Posterior cingulate gyrus (tissue), 11 donors: Measurements from ENCODE around the gene PCDH9.

ENCODE experiments used
- DNase-seq, 10 donors: peaks; one replicate each; pipeline versions ENCODE4 v3.0.0 to v3.0.0-alpha.2; 2020 to 2021; ENCODE audit warnings: mixed read lengths in 3 of 10
- intact Hi-C: fragments of 100-400 bp; cut with DNase I; formaldehyde crosslinking; loops from one replicate; pipeline ENCODE4 v1.15.1; 2023

Gene PCDH9

GRCh38 chr13:66751691-66752090 is 478.4 kb downstream of the PCDH9 start:
- intact Hi-C loops, result no loop called here
- DNase-seq, result no peak

- no peak for DNase-seq
- intact Hi-C loops, result no loop called here
Observed at GRCh38 chr13:66748712-66749111, 481.4 kb downstream of the PCDH9 start.

GRCh38 chr13:66745307-66745706 is 484.8 kb downstream of the PCDH9 start:
- no peak for DNase-seq
- intact Hi-C loops, result no loop called here

- DNase-seq, result peak in 1 of 10 donors; percentile 22
- intact Hi-C loops, result loop anchor here (10.0 kb wide), 1 partner anchor 161 kb away; no protein-coding TSS in a partner anchor
Observed at GRCh38 chr13:66723576-66723975, 506.6 kb downstream of the PCDH9 start.

- intact Hi-C loops, result no loop called here
- no peak for DNase-seq
Observed at GRCh38 chr13:66716538-66716937, 513.6 kb downstream of the PCDH9 start.

GRCh38 chr13:66714795-66715194 is 515.3 kb downstream of the PCDH9 start:
- intact Hi-C loops, result no loop called here
- DNase-seq, result no peak

- DNase-seq, result no peak
- intact Hi-C loops, result no loop called here
Observed at GRCh38 chr13:66704110-66704509, 526.0 kb downstream of the PCDH9 start.

GRCh38 chr13:66703597-66703996 is 526.5 kb downstream of the PCDH9 start:
- DNase-seq, result no peak
- intact Hi-C loops, result no loop called here

- DNase-seq, result no peak
- intact Hi-C loops, result no loop called here
Observed at GRCh38 chr13:66700117-66700601, 530.0 kb downstream of the PCDH9 start.

GRCh38 chr13:66693656-66694055 is 536.5 kb downstream of the PCDH9 start:
- no peak for DNase-seq
- intact Hi-C loops, result loop anchor here (5.0 kb wide), 1 partner anchor 529 kb away; no protein-coding TSS in a partner anchor

- DNase-seq, result no peak
- intact Hi-C loops, result loop anchor here (5.0 kb wide), 1 partner anchor 531 kb away; no protein-coding TSS in a partner anchor
Observed at GRCh38 chr13:66691149-66691548, 539.0 kb downstream of the PCDH9 start.

- DNase-seq, result peak in 3 of 10 donors; percentile 16 to 29 (median 28)
- intact Hi-C loops, result loop anchor here (5.0 kb wide), 1 partner anchor 533 kb away; no protein-coding TSS in a partner anchor
Observed at GRCh38 chr13:66689628-66690027, 540.5 kb downstream of the PCDH9 start.

- DNase-seq, result no peak
- intact Hi-C loops, result no loop called here
Observed at GRCh38 chr13:66689037-66689619, 541.0 kb downstream of the PCDH9 start.

GRCh38 chr13:66681403-66681802 is 548.7 kb downstream of the PCDH9 start:
- DNase-seq, result no peak
- intact Hi-C loops, result no loop called here

GRCh38 chr13:66680031-66680430 is 550.1 kb downstream of the PCDH9 start:
- intact Hi-C loops, result no loop called here
- no peak for DNase-seq

GRCh38 chr13:66675620-66676019 is 554.5 kb downstream of the PCDH9 start:
- no peak for DNase-seq
- intact Hi-C loops, result no loop called here

GRCh38 chr13:66673401-66673800 is 556.7 kb downstream of the PCDH9 start:
- no peak for DNase-seq
- intact Hi-C loops, result no loop called here

GRCh38 chr13:66665991-66666390 is 564.1 kb downstream of the PCDH9 start:
- intact Hi-C loops, result no loop called here
- peak in 8 of 10 donors; percentile 33 to 90 (median 56) for DNase-seq

- DNase-seq, result no peak
Observed at GRCh38 chr13:66663711-66664110, 566.4 kb downstream of the PCDH9 start.

GRCh38 chr13:66663206-66663605 is 566.9 kb downstream of the PCDH9 start:
- intact Hi-C loops, result no loop called here

More at GRCh38 chr13:66663711-66664110, 566.4 kb downstream of the PCDH9 start:
- intact Hi-C loops, result no loop called here

GRCh38 chr13:66661336-66661735 is 568.8 kb downstream of the PCDH9 start:
- intact Hi-C loops, result no loop called here
- DNase-seq, result no peak

More at GRCh38 chr13:66663206-66663605, 566.9 kb downstream of the PCDH9 start:
- DNase-seq, result no peak

- DNase-seq, result no peak
- intact Hi-C loops, result no loop called here
Observed at GRCh38 chr13:66660468-66660813, 569.7 kb downstream of the PCDH9 start.
